ENCODE results near the gene PGBD5. TPM values are rescaled to one million over a fixed set of nuclear protein-coding genes. Genes with fewer than 3 reads are reported as not detected.
"Not testable (repeated sequence)": the region's sequence is repeated elsewhere in the genome, so short reads cannot be mapped to it uniquely, and the experiment has no call there.

The PGBD5 gene
- total and polyA plus RNA-seq, 2 of the 13 experiments (the other 11 are each of a cell fraction or from before 2014, with no cell fraction given), result 0.04 to 0.13 TPM

DNA sequence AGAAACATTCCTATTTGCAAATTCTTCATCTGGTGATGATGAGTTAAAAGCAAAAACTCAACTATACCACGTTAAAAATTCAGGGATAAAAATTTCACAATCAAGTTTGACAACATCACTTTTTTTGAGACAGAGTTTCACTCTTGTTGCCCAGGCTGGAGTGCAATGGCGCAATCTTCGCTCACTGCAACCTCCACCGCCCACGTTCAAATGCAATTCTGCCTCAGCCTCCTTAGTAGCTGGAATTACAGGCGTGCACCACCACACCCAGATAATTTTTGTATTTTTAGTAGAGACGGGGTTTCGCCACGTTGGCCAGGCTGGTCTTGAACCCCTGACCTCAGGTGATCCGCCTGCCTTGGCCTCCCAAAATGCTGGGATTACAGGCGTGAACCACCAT is 19.4 kb downstream of the PGBD5 start:
- H3K27me3 ChIP-seq (ENCODE audit: control insufficient read depth in 1 of 2, insufficient read depth in 2 of 2, low read length in 2 of 2); FAIRE-seq; BruUV-seq (replicated peaks); H3K4me3 ChIP-seq (replicated peaks in 1 of 3; ENCODE audit: insufficient read depth in 1 of 3, low read depth in 2 of 3, low read length in 3 of 3); H3K27ac ChIP-seq (ENCODE audit: extremely low read length, insufficient read depth, low read length); POLR2A ChIA-PET; H3K9ac ChIP-seq (ENCODE audit: insufficient read depth, low read depth, low read length); H2AFZ ChIP-seq (ENCODE audit: low read length); H3K79me2 ChIP-seq (ENCODE audit: insufficient read depth, low read length); H3K4me1 ChIP-seq (ENCODE audit: insufficient read depth, low read length); H3K36me3 ChIP-seq (replicated peaks in 1 of 2; ENCODE audit: control insufficient read depth in 1 of 2, insufficient read depth in 2 of 2, low read length in 2 of 2); DNase-seq (ENCODE audit: low spot score); in situ Hi-C loops (cut with HindIII; ENCODE audit: extremely low pct_ligation_motif_present, low pct_unique_long_range_greater_than_20kb); CTCF ChIA-PET (ENCODE audit: low intra/inter-chr PET ratio, low total read pairs); intact Hi-C loops (cut with micrococcal nuclease; ENCODE audit: unreplicated experiment); H4K20me1 ChIP-seq (ENCODE audit: insufficient read depth, low read length); H3K4me2 ChIP-seq (ENCODE audit: low read depth, low read length); H3K9me3 ChIP-seq (ENCODE audit: low read length); ATAC-seq: not testable (repeated sequence)
- TF ChIP-seq CEBPB (IDR thresholded peaks at IDR 0.05; ENCODE audit: borderline replicate concordance, low read depth, low read length), result 0 out of 2 replicates have a peak, but pooled peaks have one; percentile 2
- WGBS (ENCODE audit: low lambda C conversion rate), result 48% methylated on average over 11 of the region's 11 CpGs

DNA sequence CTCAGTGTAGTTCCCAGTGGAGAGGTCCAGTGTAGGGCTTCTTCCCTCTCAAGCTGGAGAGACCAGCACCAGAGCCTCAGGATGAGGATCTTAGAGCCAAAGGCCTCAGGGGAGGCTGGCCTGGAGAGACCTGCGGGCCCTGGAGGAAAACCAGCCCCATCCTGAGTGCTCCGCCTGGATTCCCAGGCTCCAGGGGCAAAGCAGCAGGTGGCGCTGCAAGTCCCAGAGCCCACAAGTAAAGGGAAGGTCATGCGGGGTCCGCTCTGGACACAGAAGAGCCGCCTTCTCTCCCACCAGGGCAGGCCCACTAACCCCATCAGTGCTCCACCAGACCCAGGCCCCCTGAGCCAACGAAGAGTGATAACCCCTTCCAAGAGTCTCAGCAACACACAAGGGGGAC is 22.7 kb downstream of the PGBD5 start:
- intact Hi-C loops (cut with micrococcal nuclease; ENCODE audit: unreplicated experiment), result no loop called here
- FAIRE-seq, result no peak
- no peaks in the 10 kb centered on the region for H3K27me3 ChIP-seq (ENCODE audit: control insufficient read depth in 1 of 2, insufficient read depth in 2 of 2, low read length in 2 of 2)

More for the DNA sequence above, 22.7 kb downstream of the PGBD5 start:
- DNase-seq (ENCODE audit: low spot score) (no peak), ATAC-seq (peak; percentile 35; the same call in 1 of the 3 replicates)
- WGBS (ENCODE audit: low lambda C conversion rate), result 10% methylated on average over 2 of the region's 7 CpGs
- TF ChIP-seq, protein P1, sequence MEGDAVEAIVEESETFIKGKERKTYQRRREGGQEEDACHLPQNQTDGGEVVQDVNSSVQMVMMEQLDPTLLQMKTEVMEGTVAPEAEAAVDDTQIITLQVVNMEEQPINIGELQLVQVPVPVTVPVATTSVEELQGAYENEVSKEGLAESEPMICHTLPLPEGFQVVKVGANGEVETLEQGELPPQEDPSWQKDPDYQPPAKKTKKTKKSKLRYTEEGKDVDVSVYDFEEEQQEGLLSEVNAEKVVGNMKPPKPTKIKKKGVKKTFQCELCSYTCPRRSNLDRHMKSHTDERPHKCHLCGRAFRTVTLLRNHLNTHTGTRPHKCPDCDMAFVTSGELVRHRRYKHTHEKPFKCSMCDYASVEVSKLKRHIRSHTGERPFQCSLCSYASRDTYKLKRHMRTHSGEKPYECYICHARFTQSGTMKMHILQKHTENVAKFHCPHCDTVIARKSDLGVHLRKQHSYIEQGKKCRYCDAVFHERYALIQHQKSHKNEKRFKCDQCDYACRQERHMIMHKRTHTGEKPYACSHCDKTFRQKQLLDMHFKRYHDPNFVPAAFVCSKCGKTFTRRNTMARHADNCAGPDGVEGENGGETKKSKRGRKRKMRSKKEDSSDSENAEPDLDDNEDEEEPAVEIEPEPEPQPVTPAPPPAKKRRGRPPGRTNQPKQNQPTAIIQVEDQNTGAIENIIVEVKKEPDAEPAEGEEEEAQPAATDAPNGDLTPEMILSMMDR (CRISPR knock-in tag; IDR thresholded peaks at IDR 0.05), result peak; percentile 35; the same call in 1 of the 2 replicates
- TF ChIP-seq CBX2 (IDR thresholded peaks at IDR 0.05; ENCODE audit: low read depth, low read length) (no peak), CBX2 (CRISPR knock-in tag; IDR thresholded peaks at IDR 0.05; ENCODE audit: low read depth) (no peak), ZNF30 (CRISPR knock-in tag; IDR thresholded peaks at IDR 0.05) (no peak)
- TF ChIP-seq, protein P2, sequence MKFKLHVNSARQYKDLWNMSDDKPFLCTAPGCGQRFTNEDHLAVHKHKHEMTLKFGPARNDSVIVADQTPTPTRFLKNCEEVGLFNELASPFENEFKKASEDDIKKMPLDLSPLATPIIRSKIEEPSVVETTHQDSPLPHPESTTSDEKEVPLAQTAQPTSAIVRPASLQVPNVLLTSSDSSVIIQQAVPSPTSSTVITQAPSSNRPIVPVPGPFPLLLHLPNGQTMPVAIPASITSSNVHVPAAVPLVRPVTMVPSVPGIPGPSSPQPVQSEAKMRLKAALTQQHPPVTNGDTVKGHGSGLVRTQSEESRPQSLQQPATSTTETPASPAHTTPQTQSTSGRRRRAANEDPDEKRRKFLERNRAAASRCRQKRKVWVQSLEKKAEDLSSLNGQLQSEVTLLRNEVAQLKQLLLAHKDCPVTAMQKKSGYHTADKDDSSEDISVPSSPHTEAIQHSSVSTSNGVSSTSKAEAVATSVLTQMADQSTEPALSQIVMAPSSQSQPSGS (CRISPR knock-in tag; IDR thresholded peaks at IDR 0.05), result no peak
- no peak overlapping the region for H3K9ac ChIP-seq (ENCODE audit: insufficient read depth, low read depth, low read length)
- no peak overlapping the region for H2AFZ ChIP-seq (ENCODE audit: low read length)
- in situ Hi-C loops (cut with HindIII; ENCODE audit: extremely low pct_ligation_motif_present, low pct_unique_long_range_greater_than_20kb), result no loop called here
- no peak overlapping the region for H3K4me2 ChIP-seq (ENCODE audit: low read depth, low read length)
- no TSS peak for BruUV-seq (replicated peaks)
- POLR2A ChIA-PET, result no interaction called here
- no peaks in the 10 kb centered on the region for H3K4me1 ChIP-seq (ENCODE audit: insufficient read depth, low read length)
- no peaks in the 10 kb centered on the region for H3K79me2 ChIP-seq (ENCODE audit: insufficient read depth, low read length)
- no peaks in the 10 kb centered on the region for H3K9me3 ChIP-seq (ENCODE audit: low read length)
- no peaks in the 10 kb centered on the region for H4K20me1 ChIP-seq (ENCODE audit: insufficient read depth, low read length)
- CTCF ChIA-PET (ENCODE audit: low intra/inter-chr PET ratio, low total read pairs), result no interaction called here
- no peak overlapping the region for H3K27ac ChIP-seq (ENCODE audit: extremely low read length, insufficient read depth, low read length)
- no peak overlapping the region for H3K4me3 ChIP-seq (replicated peaks in 1 of 3; ENCODE audit: insufficient read depth in 1 of 3, low read depth in 2 of 3, low read length in 3 of 3)
- H3K36me3 ChIP-seq (replicated peaks in 1 of 2; ENCODE audit: control insufficient read depth in 1 of 2, insufficient read depth in 2 of 2, low read length in 2 of 2), result no peaks in the 10 kb centered on the region
